Measurements from ENCODE around the gene PADI6. TPM values are rescaled to one million over a fixed set of nuclear protein-coding genes. Genes with fewer than 3 reads are reported as not detected.

PADI6 gene
- total and polyA plus RNA-seq, 2 of the 8 experiments (the other 6 are each of a cell fraction or from before 2014, with no cell fraction given): not detected

- Histone ChIP-seq H3K79me2 (ENCODE audit: control insufficient read depth in 1 of 2, insufficient read depth in 2 of 2, low read length in 2 of 2) (no peaks in the 10 kb centered on the region), H3K27ac (ENCODE audit: low read depth, low read length) (no peak overlapping the region), H2BK5ac (ENCODE audit: low read depth, low read length) (no peak overlapping the region), H2AK5ac (ENCODE audit: low read depth, low read length) (no peak overlapping the region), H2AFZ (ENCODE audit: low read length) (no peak overlapping the region), H3K14ac (ENCODE audit: insufficient read length) (no peak overlapping the region), H4K20me1 (replicated peaks in 1 of 2; ENCODE audit: control insufficient read depth in 1 of 2, insufficient read depth in 2 of 2, low read length in 2 of 2) (no peaks in the 10 kb centered on the region), H3K4me1 (replicated peaks in 1 of 4; ENCODE audit: control insufficient read depth in 3 of 4, insufficient read depth in 4 of 4, low read length in 3 of 4) (peaks cover 5 to 12% (median 11%) of the 10 kb centered on the region in 4 experiments; a peak in 6 of 7 replicates), H2BK15ac (ENCODE audit: low read length) (no peak overlapping the region), H3K27me3 (replicated peaks in 1 of 4; ENCODE audit: control insufficient read depth in 3 of 4, extremely low read depth in 1 of 4, insufficient read depth in 3 of 4, low read length in 3 of 4) (no peaks in the 10 kb centered on the region; a peak in 1 of 7 replicates), H3K4ac (replicated peaks; ENCODE audit: insufficient read length, low read depth, low read length) (no peak overlapping the region), H3K56ac (replicated peaks; ENCODE audit: insufficient read length, low read depth, low read length) (no peak overlapping the region), H3K9ac (replicated peaks in 1 of 4; ENCODE audit: extremely low read depth in 1 of 4, low read depth in 3 of 4, low read length in 3 of 4) (no peak overlapping the region), H4K91ac (replicated peaks; ENCODE audit: insufficient read length, low read length) (no peak overlapping the region), H3K23me2 (ENCODE audit: low read depth, low read length) (no peaks in the 10 kb centered on the region), H3K79me1 (ENCODE audit: low read depth, low read length) (no peaks in the 10 kb centered on the region), H3K18ac (ENCODE audit: extremely low read depth, low read length) (no peak overlapping the region), H3K4me2 (ENCODE audit: insufficient read depth in 1 of 2, low read depth in 2 of 2, low read length in 2 of 2) (no peak overlapping the region), H2BK12ac (ENCODE audit: low read depth, low read length) (no peak overlapping the region), H3K23ac (ENCODE audit: insufficient read length) (no peak overlapping the region), H4K8ac (ENCODE audit: extremely low read depth, insufficient read depth, low read length) (no peak overlapping the region), H3K4me3 (ENCODE audit: extremely low read depth in 1 of 4, insufficient read depth in 2 of 4, low read depth in 3 of 4, low read length in 4 of 4) (no peak overlapping the region), H4K5ac (ENCODE audit: insufficient read length, low read depth, low read length) (no peak overlapping the region), H2BK20ac (ENCODE audit: low read length) (no peak overlapping the region), H2BK120ac (replicated peaks; ENCODE audit: low read depth, low read length) (no peak overlapping the region), H3K36me3 (ENCODE audit: control insufficient read depth in 2 of 4, insufficient read depth in 4 of 4, low read length in 3 of 4) (no peaks in the 10 kb centered on the region), H3K9me3 (ENCODE audit: insufficient read depth in 2 of 2, low read depth in 1 of 2, low read length in 1 of 2) (no peaks in the 10 kb centered on the region)
- 91% methylated on average over 10 of the region's 10 CpGs; no CpG with 5 or more reads in 1 of the 2 experiments for WGBS, 2 experiments (ENCODE audit: extremely low coverage in 1 of 2, insufficient coverage in 1 of 2, insufficient read length in 1 of 2, insufficient replicate concordance in 2 of 2, low coverage in 1 of 2, low lambda C conversion rate in 2 of 2, missing lambda C conversion rate in 1 of 2)
- CTCF ChIA-PET (ENCODE audit: partially characterized antibody): interaction anchor here (0.6 to 1.6 kb wide), 3 partner anchors 33 to 329 kb away, joined by 3 to 4 read pairs (median 4); no protein-coding TSS in a partner anchor
- no peak for DNase-seq (ENCODE audit: low read depth in 1 of 2, low spot score in 2 of 2)
- POLR2A ChIA-PET (ENCODE audit: partially characterized antibody): interaction anchor here (1.4 kb wide), 1 partner anchor 13 kb away, joined by 3 read pairs; no protein-coding TSS in a partner anchor
- no peak for TF ChIP-seq SAP30 (IDR thresholded peaks at IDR 0.05; ENCODE audit: insufficient read depth, insufficient replicate concordance, low read length)
- FAIRE-seq: no peak
These were observed 3.7 kb downstream of the PADI6 start for GRCh38 chr1:17375651-17376050.
